Neutrophil (primary cell): ENCODE data around the gene DSC2.

Source experiments
- H3K27ac ChIP-seq: fragments of 200-600 bp; sonication (generic); 2 replicates; pipeline ENCODE4 v1.5.1; 2016; ENCODE audit warnings: mild to moderate bottlenecking, moderate library complexity
- H3K27me3 ChIP-seq: fragments of 200-600 bp; sonication (generic); 2 replicates; pipeline ENCODE4 v1.6.0; 2016; ENCODE audit warnings: mild to moderate bottlenecking
- H3K36me3 ChIP-seq: fragments of 200-600 bp; sonication (generic); 2 replicates; pipeline ENCODE4 v1.5.1; 2017
- H3K4me1 ChIP-seq, 2 experiments: fragments of 200-600 bp in 1 of 2; sonication (generic) in 1 of 2; 1 replicate in 1 of 2; 2 replicates in 1 of 2; pipeline versions ENCODE4 v1.5.1 to v1.6.1; 2013 to 2016; ENCODE audit warnings: low read depth in 1 of 2, low read length in 1 of 2, mild to moderate bottlenecking in 1 of 2, moderate library complexity in 1 of 2; ENCODE audit not compliant: control insufficient read depth in 1 of 2, insufficient read depth in 1 of 2
- H3K4me3 ChIP-seq, 2 experiments: fragments of 200-600 bp in 1 of 2; sonication (generic) in 1 of 2; 1 replicate in 1 of 2; 2 replicates in 1 of 2; pipeline ENCODE4 v1.5.1; 2013 to 2016; ENCODE audit warnings: low read depth in 1 of 2, low read length in 1 of 2, mild to moderate bottlenecking in 1 of 2, moderate library complexity in 1 of 2
- H3K9me3 ChIP-seq: fragments of 200-600 bp; sonication (generic); 2 replicates; pipeline ENCODE4 v1.5.1; 2016
- CTCF ChIP-seq: fragments of 200-600 bp; sonication (generic); IDR thresholded peaks from 2 replicates; pipeline ENCODE4 v1.5.1; 2016; ENCODE audit warnings: antibody characterized with exemption

Gene DSC2

GRCh38 chr18:31102025-31102684, at the start of gene DSC2:
DSC2 (minus strand) TSS chr18:31102421; CDS start chr18:31101971, 450 bp downstream.
- peaks cover 71% of the 10 kb centered on the region for H3K27me3 ChIP-seq
- H3K9me3 ChIP-seq: no peaks in the 10 kb centered on the region
- peak within 1 kb of the TSS; percentile 74 to 92 for H3K4me3 ChIP-seq
- peak within 1 kb of the TSS; percentile 69 for H3K27ac ChIP-seq
- peaks cover 21 to 34% of the 10 kb centered on the region in 2 experiments for H3K4me1 ChIP-seq
- no peak for TF ChIP-seq CTCF
- H3K36me3 ChIP-seq: no peaks in the 10 kb centered on the region

DNA sequence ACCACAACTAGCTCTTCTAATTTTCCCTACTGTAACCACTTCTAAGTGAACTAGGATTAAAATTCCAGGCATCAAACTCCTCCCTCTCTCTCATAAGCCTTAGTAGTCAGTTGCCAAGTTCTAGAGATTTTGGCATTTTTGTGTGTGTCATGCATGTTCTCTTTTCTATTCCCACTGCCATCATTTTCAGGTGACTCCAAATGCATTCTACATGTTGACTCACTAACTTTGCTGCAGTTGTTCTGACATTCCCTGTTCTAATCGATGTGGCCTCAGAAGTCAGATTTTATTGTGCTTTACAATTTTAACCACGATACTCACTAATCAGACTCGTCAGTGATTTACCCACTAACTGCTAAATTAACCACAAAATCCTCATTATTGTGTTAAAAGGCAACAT, 47.1 kb upstream of the DSC2 start:
- no peak for TF ChIP-seq CTCF
- no peak overlapping the region for H3K27ac ChIP-seq
- H3K4me3 ChIP-seq: no peak overlapping the region
- H3K4me1 ChIP-seq: no peaks in the 10 kb centered on the region
- H3K9me3 ChIP-seq: no peaks in the 10 kb centered on the region
- H3K36me3 ChIP-seq: no peaks in the 10 kb centered on the region
- H3K27me3 ChIP-seq: no peaks in the 10 kb centered on the region

DNA sequence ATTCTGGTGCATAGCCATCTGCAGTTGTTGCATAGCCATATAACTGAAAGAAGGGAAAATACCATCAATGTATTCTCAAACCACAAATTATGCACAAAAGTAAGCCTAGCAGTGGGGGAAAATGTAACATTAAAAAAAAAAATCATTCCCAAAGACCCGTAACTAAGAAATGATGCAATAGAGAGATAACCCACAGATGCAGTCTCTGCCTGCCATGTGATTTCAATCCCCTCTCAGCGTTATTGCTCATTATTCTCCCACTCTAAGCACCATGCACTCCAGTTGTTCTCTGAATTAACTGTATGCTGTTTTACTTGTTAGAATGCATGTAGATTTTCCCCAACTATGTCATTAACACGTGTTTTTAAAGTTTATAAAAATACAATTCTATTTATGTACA, 46.4 kb upstream of the DSC2 start:
- H3K36me3 ChIP-seq: no peaks in the 10 kb centered on the region
- H3K9me3 ChIP-seq: no peaks in the 10 kb centered on the region
- H3K4me1 ChIP-seq: no peaks in the 10 kb centered on the region
- no peak for TF ChIP-seq CTCF
- no peak overlapping the region for H3K27ac ChIP-seq
- no peak overlapping the region for H3K4me3 ChIP-seq
- no peaks in the 10 kb centered on the region for H3K27me3 ChIP-seq

DNA sequence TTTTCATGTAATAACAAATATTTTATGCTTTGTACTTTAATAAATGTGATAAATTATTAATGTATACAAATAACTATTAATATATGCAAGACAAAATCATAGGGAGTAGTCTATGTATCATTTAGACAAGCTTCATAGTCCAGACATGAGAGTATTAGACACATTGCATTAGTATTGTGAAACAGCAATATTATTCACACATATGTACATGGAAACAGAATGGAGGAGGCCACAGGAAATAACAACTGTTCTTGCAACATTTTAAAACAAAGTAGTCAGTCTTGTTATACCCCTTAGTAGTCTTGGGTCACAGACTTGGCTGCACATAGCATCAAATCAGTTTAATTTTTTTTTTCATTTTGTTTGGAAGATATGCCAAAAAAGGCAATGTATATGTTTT, 44.6 kb upstream of the DSC2 start:
- H3K27ac ChIP-seq: no peak overlapping the region
- no peaks in the 10 kb centered on the region for H3K36me3 ChIP-seq
- H3K9me3 ChIP-seq: no peaks in the 10 kb centered on the region
- no peak for TF ChIP-seq CTCF
- no peaks in the 10 kb centered on the region for H3K4me1 ChIP-seq
- H3K27me3 ChIP-seq: no peaks in the 10 kb centered on the region
- no peak overlapping the region for H3K4me3 ChIP-seq

- Histone ChIP-seq H3K9me3 (no peaks in the 10 kb centered on the region), H3K4me1 (no peaks in the 10 kb centered on the region)
Measured at GRCh38 chr18:31143025-31143424, 40.8 kb upstream of the DSC2 start.

More at GRCh38 chr18:31143025-31143424, 40.8 kb upstream of the DSC2 start:
- no peaks in the 10 kb centered on the region for H3K27me3 ChIP-seq
- no peak for TF ChIP-seq CTCF
- H3K27ac ChIP-seq: no peak overlapping the region
- no peak overlapping the region for H3K4me3 ChIP-seq
- no peaks in the 10 kb centered on the region for H3K36me3 ChIP-seq
